Measurements from ENCODE around the gene RND1. TPM values are rescaled to one million over a fixed set of nuclear protein-coding genes. Genes with fewer than 3 reads are reported as not detected.
A peak's percentile ranks its signal among the peaks of the same experiment; 100 is the strongest.
"Not testable (repeated sequence)": the region's sequence is repeated elsewhere in the genome, so short reads cannot be mapped to it uniquely, and the experiment has no call there.

The RND1 gene
- total RNA-seq (2021) (2.0 and 2.7 TPM in 2 replicates), Bru-seq, nascent RNA (percentile 36 among the genes with signal in this experiment), BruChase-seq, experiment 1, labeled RNA remaining after a 2-hour chase (percentile 36 among the genes with signal in this experiment), BruChase-seq, experiment 2, labeled RNA remaining after a 6-hour chase (percentile 29 among the genes with signal in this experiment)
- long read RNA-seq, partial matches to known transcripts, result 0 of 1 reads
- long read RNA-seq, other reads (novel, unspliced or antisense), result 0 of 1 reads

GRCh38 chr12:48865281-48866051, at the start of gene RND1:
TSS of gene RND1 (minus strand) at chr12:48865870. CDS start at chr12:48865767, 103 bp downstream.
- Histone ChIP-seq H3K27ac (ENCODE audit: low read depth, low read length, poor library complexity, severe bottlenecking) (no peak within 1 kb of the TSS), H3K9me3 (ENCODE audit: low read depth, low read length, poor library complexity, severe bottlenecking) (no peaks in the 10 kb centered on the region), H3K4me3 (ENCODE audit: low read depth, low read length, poor library complexity, severe bottlenecking) (peak within 1 kb of the TSS; percentile 55), H3K36me3 (ENCODE audit: insufficient read depth, low read length, poor library complexity, severe bottlenecking) (no peaks in the 10 kb centered on the region), H3K27me3 (replicated peaks; ENCODE audit: insufficient read depth, low read depth, low read length, poor library complexity) (peaks cover 24% of the 10 kb centered on the region), H3K4me1 (ENCODE audit: insufficient read depth, low read length, poor library complexity, severe bottlenecking) (peaks cover 5% of the 10 kb centered on the region)
- TF ChIP-seq EZH2 (IDR thresholded peaks at IDR 0.05; ENCODE audit: borderline replicate concordance, low read depth, low read length, poor library complexity, severe bottlenecking) (no peak), CTCF (conservative IDR thresholded peaks at IDR 0.05; ENCODE audit: low read depth, low read length) (no peak)
- POLR2A ChIA-PET (ENCODE audit: low non-redundant PET), result interaction anchor here (0.6 kb wide), 1 partner anchor 14 kb away, joined by 7 read pairs; the partner anchor contains the start of gene DDX23
- TSS peak; percentile 55 for BruUV-seq (replicated peaks)
- peak; percentile 94 for DNase-seq (ENCODE audit: low spot score)
- intact Hi-C loops (cut with micrococcal nuclease; ENCODE audit: unreplicated experiment), result no loop called here
- CTCF ChIA-PET, result interaction anchor here (0.7 to 2.0 kb wide), 4 partner anchors 12 to 123 kb away, joined by 3 to 12 read pairs (median 6); no protein-coding TSS in a partner anchor

- H3K4me1 ChIP-seq (ENCODE audit: insufficient read depth, low read length, poor library complexity, severe bottlenecking), result no peaks in the 10 kb centered on the region
- no TSS peak for BruUV-seq (replicated peaks)
- DNase-seq (ENCODE audit: low spot score), result no peak
- H3K9me3 ChIP-seq (ENCODE audit: low read depth, low read length, poor library complexity, severe bottlenecking), result no peaks in the 10 kb centered on the region
- no peak overlapping the region for H3K4me3 ChIP-seq (ENCODE audit: low read depth, low read length, poor library complexity, severe bottlenecking)
- no peaks in the 10 kb centered on the region for H3K36me3 ChIP-seq (ENCODE audit: insufficient read depth, low read length, poor library complexity, severe bottlenecking)
- intact Hi-C loops (cut with micrococcal nuclease; ENCODE audit: unreplicated experiment), result no loop called here
- POLR2A ChIA-PET (ENCODE audit: low non-redundant PET), result no interaction called here
- no peaks in the 10 kb centered on the region for H3K27me3 ChIP-seq (replicated peaks; ENCODE audit: insufficient read depth, low read depth, low read length, poor library complexity)
- TF ChIP-seq CTCF (conservative IDR thresholded peaks at IDR 0.05; ENCODE audit: low read depth, low read length) (no peak), EZH2 (IDR thresholded peaks at IDR 0.05; ENCODE audit: borderline replicate concordance, low read depth, low read length, poor library complexity, severe bottlenecking) (no peak)
- H3K27ac ChIP-seq (ENCODE audit: low read depth, low read length, poor library complexity, severe bottlenecking), result no peak overlapping the region
- CTCF ChIA-PET, result no interaction called here
These were observed 44.5 kb upstream of the RND1 start for GRCh38 chr12:48910196-48910595.

- BruUV-seq (replicated peaks); H3K9me3 ChIP-seq (ENCODE audit: low read depth, low read length, poor library complexity, severe bottlenecking); H3K4me3 ChIP-seq (ENCODE audit: low read depth, low read length, poor library complexity, severe bottlenecking); H3K4me1 ChIP-seq (ENCODE audit: insufficient read depth, low read length, poor library complexity, severe bottlenecking); DNase-seq (ENCODE audit: low spot score); H3K27me3 ChIP-seq (replicated peaks; ENCODE audit: insufficient read depth, low read depth, low read length, poor library complexity); intact Hi-C loops (cut with micrococcal nuclease; ENCODE audit: unreplicated experiment); H3K36me3 ChIP-seq (ENCODE audit: insufficient read depth, low read length, poor library complexity, severe bottlenecking); H3K27ac ChIP-seq (ENCODE audit: low read depth, low read length, poor library complexity, severe bottlenecking): not testable (repeated sequence)
- POLR2A ChIA-PET (ENCODE audit: low non-redundant PET), result interaction anchor here (0.6 kb wide), 1 partner anchor 1079 kb away, joined by 3 read pairs; no protein-coding TSS in a partner anchor
- CTCF ChIA-PET, result interaction anchor here (0.7 kb wide), 1 partner anchor 19 kb away, joined by 7 read pairs; no protein-coding TSS in a partner anchor
These were observed 44.0 kb upstream of the RND1 start for GRCh38 chr12:48909698-48910097.

Data from A673 (cell line).